ENCODE results near the gene IL17RD.

The IL17RD gene

DNA sequence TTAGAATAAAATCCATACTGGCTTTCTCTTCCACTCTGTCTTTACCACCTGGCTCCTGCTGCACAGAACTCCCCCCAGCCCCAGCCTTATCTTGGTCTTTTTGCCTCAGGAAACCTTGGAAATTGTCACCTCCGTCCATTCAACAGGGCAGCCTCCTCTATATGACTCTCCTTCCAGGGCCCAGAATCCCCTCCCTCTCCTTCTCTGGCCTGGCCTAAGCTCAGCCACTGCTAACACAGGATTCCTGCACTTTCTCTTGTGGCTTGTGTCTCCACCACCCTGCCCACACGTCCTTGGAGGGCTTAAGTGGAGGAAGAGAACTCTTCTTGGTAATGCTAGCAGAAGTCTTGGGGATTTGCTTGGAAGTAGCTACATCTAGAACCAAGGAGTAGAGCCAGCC is 1.5 kb upstream of the IL17RD start:
- FAIRE-seq, result no peak

DNA sequence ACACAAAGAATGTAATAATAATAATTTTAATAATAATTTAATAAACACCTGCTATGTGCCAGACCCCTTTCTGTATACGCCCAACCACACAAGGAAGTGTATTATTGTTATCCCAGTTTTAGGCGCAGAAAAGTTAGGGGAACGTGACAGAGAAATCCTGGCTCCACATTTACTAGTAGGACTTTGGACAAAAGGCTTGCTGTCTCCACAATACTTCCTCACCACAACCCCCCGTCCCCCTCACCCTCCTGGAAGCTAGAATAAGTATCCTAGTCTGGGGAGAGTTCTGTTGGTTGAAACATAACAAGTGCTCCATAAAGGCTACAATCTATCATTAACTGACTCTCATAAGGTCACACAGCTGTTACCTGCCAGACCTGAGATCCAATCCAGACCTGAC is 488 bp upstream of the IL17RD start:
- FAIRE-seq (no peak), DNase-seq (ENCODE audit: insufficient read length, low spot score) (no peak)
- TF ChIP-seq, protein P1, sequence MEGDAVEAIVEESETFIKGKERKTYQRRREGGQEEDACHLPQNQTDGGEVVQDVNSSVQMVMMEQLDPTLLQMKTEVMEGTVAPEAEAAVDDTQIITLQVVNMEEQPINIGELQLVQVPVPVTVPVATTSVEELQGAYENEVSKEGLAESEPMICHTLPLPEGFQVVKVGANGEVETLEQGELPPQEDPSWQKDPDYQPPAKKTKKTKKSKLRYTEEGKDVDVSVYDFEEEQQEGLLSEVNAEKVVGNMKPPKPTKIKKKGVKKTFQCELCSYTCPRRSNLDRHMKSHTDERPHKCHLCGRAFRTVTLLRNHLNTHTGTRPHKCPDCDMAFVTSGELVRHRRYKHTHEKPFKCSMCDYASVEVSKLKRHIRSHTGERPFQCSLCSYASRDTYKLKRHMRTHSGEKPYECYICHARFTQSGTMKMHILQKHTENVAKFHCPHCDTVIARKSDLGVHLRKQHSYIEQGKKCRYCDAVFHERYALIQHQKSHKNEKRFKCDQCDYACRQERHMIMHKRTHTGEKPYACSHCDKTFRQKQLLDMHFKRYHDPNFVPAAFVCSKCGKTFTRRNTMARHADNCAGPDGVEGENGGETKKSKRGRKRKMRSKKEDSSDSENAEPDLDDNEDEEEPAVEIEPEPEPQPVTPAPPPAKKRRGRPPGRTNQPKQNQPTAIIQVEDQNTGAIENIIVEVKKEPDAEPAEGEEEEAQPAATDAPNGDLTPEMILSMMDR (IDR thresholded peaks at IDR 0.05; ENCODE audit: insufficient read depth, missing control alignments), result no peak

More for the DNA sequence above, 1.5 kb upstream of the IL17RD start:
- no peak for DNase-seq (ENCODE audit: insufficient read length, low spot score)
- TF ChIP-seq, protein P1 (IDR thresholded peaks at IDR 0.05; ENCODE audit: insufficient read depth, missing control alignments), result no peak

DNA sequence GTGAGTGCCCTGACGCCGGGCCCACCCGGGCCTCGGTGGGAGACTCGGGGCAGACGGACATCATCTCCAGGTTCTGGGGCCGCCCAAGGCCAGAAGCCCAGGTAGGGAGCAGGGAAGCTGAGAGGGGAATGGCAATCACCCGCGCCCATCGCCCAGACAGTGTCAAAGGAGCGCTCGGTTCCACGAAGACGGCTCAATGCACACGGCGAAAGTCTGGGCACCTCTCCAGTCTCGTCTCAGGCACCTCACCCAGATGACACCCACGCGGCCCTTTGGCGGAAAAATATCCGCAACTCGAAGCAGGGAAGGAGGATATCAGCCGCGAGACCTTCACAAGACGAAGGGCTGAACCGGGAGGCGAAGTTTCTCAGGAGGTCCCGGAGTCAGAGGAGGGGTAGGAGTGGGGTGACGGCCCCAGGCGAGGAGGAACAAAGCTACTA is 916 bp downstream of the IL17RD start:
- TF ChIP-seq, protein P1 (IDR thresholded peaks at IDR 0.05; ENCODE audit: insufficient read depth, missing control alignments), result no peak
- no peak for DNase-seq (ENCODE audit: insufficient read length, low spot score)
- FAIRE-seq, result no peak

DNA sequence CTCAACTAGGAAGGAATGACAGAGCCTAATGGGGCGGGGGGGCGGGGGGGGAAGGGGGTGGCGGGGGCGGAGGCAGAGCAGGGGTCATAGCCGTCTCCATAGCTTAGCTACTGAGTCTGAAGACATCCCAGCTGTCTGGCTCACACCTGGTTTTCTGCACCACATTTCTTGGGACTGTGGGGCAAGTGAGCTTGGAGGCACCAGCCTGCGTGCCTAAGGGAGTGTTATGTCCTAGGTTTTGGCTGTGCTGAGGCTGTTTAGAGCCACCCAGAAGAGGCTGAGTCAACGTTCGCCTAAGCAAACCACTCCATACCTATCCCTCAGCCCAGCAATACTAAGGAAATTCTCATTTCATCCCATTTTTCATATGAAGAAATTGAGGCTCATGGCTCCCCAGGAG is 1.4 kb downstream of the IL17RD start:
- TF ChIP-seq, protein P1 (IDR thresholded peaks at IDR 0.05; ENCODE audit: insufficient read depth, missing control alignments), result no peak
- no peak for DNase-seq (ENCODE audit: insufficient read length, low spot score)
- FAIRE-seq, result no peak

DNA sequence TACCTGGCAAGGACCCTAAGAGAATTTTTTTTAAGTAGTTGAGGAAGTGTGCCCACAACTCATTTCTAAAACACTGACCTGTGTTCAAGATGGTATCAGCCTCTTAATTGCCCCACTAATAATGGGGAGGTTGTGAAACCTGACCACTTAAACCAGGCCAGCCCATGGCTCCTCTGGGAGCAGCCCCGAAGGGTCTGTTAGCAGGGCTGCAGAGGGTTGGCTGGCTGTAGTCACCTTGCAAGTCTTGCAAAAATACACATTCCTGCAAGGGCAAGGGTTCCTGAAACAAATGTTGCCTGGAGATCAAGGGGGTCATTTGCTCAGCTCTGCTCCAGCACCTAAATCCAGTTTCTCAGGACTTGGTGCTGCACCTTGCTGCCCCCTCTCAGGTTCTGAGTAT is 3.2 kb downstream of the IL17RD start:
- DNase-seq (ENCODE audit: insufficient read length, low spot score) (no peak), FAIRE-seq (no peak)
- TF ChIP-seq, protein P1 (IDR thresholded peaks at IDR 0.05; ENCODE audit: insufficient read depth, missing control alignments), result no peak

DNA sequence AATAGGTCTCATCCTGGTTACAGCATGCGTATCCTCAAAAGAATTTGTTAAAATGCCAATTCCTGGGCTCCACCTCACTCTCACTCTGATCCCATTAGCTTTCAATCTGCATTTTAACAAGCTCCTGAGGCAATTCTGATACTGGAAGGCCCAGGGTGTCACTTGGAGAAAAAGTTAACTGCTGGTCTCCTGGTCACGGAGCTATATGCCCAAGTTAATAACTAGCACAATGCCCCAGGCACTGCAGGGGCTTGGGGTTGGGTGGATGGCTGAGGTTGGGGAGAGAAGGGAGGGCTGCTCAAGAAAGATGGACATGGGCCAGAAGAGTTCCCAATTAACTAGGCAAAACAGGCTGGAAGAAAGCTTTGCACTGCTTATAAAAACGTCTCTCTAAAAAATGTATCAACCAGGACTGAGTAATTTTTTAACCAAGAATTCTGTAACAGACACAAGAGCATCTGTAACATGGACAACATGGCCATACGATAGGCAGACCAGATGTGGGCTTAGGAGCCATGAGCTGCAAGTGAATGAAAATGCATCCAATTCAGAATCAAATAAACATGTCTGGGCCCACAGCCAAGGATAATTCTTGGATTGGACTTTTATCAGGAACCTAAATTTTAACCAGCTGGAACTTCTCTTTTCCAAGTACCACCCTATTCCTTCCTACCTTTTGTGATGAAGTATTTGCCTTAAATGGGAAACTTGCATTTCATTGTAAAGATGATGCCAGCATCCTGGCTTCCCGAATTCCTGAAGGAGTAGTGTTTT is 4.2 kb downstream of the IL17RD start:
- FAIRE-seq, result no peak
- DNase-seq (ENCODE audit: insufficient read length, low spot score), result no peak

More for the DNA sequence above, 4.2 kb downstream of the IL17RD start:
- TF ChIP-seq, protein P1 (IDR thresholded peaks at IDR 0.05; ENCODE audit: insufficient read depth, missing control alignments), result no peak

Data from D721Med (cell line).